ENCODE data around the gene CDK6. TPM values are rescaled to one million over a fixed set of nuclear protein-coding genes. Genes with fewer than 3 reads are reported as not detected.

CDK6 gene
- total and polyA plus RNA-seq, 9 of the 15 experiments (the other 6 are each of a cell fraction or from before 2014, with no cell fraction given): 7.6 to 109 (median 44.4) TPM

DNA sequence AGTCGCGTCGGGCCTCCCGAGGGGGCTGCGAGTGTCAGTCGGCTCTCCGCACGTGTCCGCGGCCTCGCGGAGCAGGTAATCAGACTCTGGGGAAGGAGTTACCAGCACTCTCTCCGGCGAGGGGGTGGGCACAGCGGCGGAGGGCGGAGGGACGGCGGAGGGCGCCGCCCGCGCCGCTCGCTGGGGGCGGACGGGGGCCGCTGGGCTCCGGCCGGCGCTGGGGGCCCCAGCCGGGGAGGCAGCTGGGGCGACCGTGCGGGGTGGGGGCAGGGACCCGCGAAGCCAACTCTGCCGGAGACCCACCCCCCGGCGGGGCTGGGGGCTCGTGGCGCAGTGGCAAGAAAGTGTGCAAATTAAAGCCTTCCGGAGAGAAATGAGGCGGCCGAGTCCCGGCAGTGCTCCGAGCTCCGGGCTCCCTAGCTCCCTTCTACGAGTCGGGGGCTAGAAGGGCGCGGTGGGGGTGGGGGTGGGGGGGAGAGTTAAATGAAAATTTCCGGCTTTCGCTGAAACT is at the start of gene CDK6 (continued):
- TF ChIP-seq, protein P1, sequence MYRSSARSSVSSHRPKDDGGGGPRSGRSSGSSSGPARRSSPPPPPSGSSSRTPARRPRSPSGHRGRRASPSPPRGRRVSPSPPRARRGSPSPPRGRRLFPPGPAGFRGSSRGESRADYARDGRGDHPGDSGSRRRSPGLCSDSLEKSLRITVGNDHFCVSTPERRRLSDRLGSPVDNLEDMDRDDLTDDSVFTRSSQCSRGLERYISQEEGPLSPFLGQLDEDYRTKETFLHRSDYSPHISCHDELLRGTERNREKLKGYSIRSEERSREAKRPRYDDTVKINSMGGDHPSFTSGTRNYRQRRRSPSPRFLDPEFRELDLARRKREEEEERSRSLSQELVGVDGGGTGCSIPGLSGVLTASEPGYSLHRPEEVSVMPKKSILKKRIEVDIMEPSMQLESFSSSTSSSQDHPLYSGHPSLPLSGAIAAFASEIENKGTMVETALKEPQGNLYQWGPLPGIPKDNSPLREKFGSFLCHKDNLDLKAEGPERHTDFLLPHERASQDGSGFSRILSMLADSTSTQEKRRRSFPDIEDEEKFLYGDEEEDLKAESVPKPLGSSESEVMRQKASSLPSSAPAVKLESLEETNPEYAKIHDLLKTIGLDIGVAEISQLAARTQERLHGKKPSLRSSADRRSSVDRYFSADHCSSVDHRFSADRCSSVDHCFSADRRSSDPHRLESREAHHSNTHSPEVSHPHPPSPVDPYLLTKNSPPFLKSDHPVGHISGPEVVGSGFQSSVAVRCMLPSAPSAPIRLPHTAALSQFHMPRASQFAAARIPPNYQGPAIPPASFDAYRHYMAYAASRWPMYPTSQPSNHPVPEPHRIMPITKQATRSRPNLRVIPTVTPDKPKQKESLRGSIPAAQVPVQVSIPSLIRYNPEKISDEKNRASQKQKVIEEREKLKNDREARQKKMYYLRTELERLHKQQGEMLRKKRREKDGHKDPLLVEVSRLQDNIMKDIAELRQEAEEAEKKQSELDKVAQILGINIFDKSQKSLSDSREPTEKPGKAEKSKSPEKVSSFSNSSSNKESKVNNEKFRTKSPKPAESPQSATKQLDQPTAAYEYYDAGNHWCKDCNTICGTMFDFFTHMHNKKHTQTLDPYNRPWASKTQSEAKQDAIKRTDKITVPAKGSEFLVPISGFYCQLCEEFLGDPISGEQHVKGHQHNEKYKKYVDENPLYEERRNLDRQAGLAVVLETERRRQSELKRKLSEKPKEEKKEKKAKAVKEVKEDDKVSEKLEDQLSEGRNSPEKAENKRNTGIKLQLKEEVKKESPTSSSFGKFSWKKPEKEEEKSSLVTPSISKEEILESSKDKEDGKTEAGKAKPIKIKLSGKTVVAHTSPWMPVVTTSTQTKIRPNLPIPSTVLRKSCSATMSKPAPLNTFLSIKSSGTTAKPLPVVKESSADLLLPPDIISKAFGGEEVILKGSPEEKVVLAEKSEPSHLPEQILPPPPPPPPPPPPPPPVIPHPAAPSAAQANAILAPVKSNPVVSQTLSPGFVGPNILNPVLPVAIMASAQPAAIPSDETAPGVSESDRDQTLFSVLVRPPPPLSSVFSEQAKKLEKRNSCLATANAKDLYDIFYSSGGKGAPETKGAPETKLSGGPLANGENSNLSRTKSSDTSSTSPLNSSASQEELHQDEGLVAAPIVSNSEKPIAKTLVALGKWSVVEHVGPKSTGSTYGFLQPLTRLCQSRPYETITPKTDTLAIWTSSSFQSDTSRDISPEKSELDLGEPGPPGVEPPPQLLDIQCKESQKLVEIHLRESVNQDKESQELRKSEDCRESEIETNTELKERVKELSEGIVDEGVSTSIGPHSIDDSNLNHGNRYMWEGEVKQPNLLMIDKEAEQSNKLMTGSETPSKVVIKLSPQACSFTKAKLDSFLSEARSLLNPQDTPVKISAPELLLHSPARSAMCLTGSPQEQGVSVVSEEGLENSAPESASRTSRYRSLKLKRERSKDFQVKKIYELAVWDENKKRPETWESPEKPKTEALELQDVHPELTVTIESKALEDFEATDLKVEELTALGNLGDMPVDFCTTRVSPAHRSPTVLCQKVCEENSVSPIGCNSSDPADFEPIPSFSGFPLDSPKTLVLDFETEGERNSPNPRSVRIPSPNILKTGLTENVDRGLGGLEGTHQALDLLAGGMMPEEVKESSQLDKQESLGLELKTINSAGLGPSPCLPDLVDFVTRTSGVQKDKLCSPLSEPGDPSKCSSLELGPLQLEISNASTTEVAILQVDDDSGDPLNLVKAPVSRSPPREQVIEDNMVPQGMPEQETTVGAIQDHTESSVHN (IDR thresholded peaks at IDR 0.05; ENCODE audit: borderline replicate concordance in 1 of 2, low read depth in 1 of 2): no peak
- TF ChIP-seq POLR2H (tag; IDR thresholded peaks at IDR 0.05; ENCODE audit: low read depth) (0 out of 2 replicates have a peak, but pooled peaks have one; percentile 47), RBM25 (IDR thresholded peaks at IDR 0.05; ENCODE audit: low read depth, low read length, severe bottlenecking) (no peak), PTBP1 (IDR thresholded peaks at IDR 0.05; ENCODE audit: low read depth, low read length) (no peak), ZNF143 (CRISPR knock-in tag; IDR thresholded peaks at IDR 0.05) (no peak), ZFP36 (IDR thresholded peaks at IDR 0.05; ENCODE audit: low read depth, low read length, partially characterized antibody) (no peak), HDAC2 (IDR thresholded peaks at IDR 0.05) (no peak), ZNF282 (CRISPR knock-in tag; IDR thresholded peaks at IDR 0.05) (no peak), ZNF79 (CRISPR knock-in tag; IDR thresholded peaks at IDR 0.05; ENCODE audit: low read depth) (no peak), ZNF232 (CRISPR knock-in tag; IDR thresholded peaks at IDR 0.05) (no peak)
- TF ChIP-seq, protein P2, sequence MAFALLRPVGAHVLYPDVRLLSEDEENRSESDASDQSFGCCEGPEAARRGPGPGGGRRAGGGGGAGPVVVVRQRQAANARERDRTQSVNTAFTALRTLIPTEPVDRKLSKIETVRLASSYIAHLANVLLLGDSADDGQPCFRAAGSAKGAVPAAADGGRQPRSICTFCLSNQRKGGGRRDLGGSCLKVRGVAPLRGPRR (CRISPR knock-in tag; IDR thresholded peaks at IDR 0.05): no peak
- TF ChIP-seq, protein P3, sequence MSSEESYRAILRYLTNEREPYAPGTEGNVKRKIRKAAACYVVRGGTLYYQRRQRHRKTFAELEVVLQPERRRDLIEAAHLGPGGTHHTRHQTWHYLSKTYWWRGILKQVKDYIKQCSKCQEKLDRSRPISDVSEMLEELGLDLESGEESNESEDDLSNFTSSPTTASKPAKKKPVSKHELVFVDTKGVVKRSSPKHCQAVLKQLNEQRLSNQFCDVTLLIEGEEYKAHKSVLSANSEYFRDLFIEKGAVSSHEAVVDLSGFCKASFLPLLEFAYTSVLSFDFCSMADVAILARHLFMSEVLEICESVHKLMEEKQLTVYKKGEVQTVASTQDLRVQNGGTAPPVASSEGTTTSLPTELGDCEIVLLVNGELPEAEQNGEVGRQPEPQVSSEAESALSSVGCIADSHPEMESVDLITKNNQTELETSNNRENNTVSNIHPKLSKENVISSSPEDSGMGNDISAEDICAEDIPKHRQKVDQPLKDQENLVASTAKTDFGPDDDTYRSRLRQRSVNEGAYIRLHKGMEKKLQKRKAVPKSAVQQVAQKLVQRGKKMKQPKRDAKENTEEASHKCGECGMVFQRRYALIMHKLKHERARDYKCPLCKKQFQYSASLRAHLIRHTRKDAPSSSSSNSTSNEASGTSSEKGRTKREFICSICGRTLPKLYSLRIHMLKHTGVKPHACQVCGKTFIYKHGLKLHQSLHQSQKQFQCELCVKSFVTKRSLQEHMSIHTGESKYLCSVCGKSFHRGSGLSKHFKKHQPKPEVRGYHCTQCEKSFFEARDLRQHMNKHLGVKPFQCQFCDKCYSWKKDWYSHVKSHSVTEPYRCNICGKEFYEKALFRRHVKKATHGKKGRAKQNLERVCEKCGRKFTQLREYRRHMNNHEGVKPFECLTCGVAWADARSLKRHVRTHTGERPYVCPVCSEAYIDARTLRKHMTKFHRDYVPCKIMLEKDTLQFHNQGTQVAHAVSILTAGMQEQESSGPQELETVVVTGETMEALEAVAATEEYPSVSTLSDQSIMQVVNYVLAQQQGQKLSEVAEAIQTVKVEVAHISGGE (CRISPR knock-in tag; IDR thresholded peaks at IDR 0.05): peak in 2 of 3 experiments; percentile 40 to 96; a peak in 3 of 6 replicates
- TF ChIP-seq, protein P4, sequence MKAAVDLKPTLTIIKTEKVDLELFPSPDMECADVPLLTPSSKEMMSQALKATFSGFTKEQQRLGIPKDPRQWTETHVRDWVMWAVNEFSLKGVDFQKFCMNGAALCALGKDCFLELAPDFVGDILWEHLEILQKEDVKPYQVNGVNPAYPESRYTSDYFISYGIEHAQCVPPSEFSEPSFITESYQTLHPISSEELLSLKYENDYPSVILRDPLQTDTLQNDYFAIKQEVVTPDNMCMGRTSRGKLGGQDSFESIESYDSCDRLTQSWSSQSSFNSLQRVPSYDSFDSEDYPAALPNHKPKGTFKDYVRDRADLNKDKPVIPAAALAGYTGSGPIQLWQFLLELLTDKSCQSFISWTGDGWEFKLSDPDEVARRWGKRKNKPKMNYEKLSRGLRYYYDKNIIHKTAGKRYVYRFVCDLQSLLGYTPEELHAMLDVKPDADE (conservative IDR thresholded peaks at IDR 0.05; ENCODE audit: control insufficient read depth, low read depth, low read length): 0 out of 2 replicates have a peak, but pooled peaks have one; percentile 21

Measured in K562 (cell line).